HuH-7 (cell line): Measurements from ENCODE around the gene SLC16A10.
A peak's percentile ranks its signal among the peaks of the same experiment; 100 is the strongest.
"Not testable (repeated sequence)": the region's sequence is repeated elsewhere in the genome, so short reads cannot be mapped to it uniquely, and the experiment has no call there.

Source experiments
- DNase-seq: peaks from one replicate; pipeline ENCODE4 v3.0.0; 2011; ENCODE audit warnings: low spot score

Gene SLC16A10

GRCh38 chr6:111185954-111186353 lies 98.7 kb downstream of the SLC16A10 start:
- no peak for DNase-seq

GRCh38 chr6:111187874-111188273 lies 100.6 kb downstream of the SLC16A10 start:
- no peak for DNase-seq

- DNase-seq = not testable (repeated sequence)
These were observed 102.4 kb downstream of the SLC16A10 start for GRCh38 chr6:111189666-111190210.

GRCh38 chr6:111190637-111191036 lies 103.3 kb downstream of the SLC16A10 start:
- DNase-seq = no peak

GRCh38 chr6:111191136-111191535 lies 103.8 kb downstream of the SLC16A10 start:
- DNase-seq = not testable (repeated sequence)

- no peak for DNase-seq
These were observed 105.7 kb downstream of the SLC16A10 start for GRCh38 chr6:111192911-111193555.

- DNase-seq = no peak
These were observed 108.4 kb downstream of the SLC16A10 start for GRCh38 chr6:111195656-111196055.

- DNase-seq = no peak
These were observed 111.5 kb downstream of the SLC16A10 start for GRCh38 chr6:111198841-111199240.

GRCh38 chr6:111199935-111200334 lies 112.6 kb downstream of the SLC16A10 start:
- DNase-seq = no peak

GRCh38 chr6:111200350-111201243 lies 113.3 kb downstream of the SLC16A10 start:
- no peak for DNase-seq

- DNase-seq = no peak
These were observed 113.9 kb downstream of the SLC16A10 start for GRCh38 chr6:111201244-111201554.

GRCh38 chr6:111201764-111202163 lies 114.5 kb downstream of the SLC16A10 start:
- DNase-seq = no peak

GRCh38 chr6:111203539-111203938 lies 116.2 kb downstream of the SLC16A10 start:
- DNase-seq = not testable (repeated sequence)

GRCh38 chr6:111204305-111204704 lies 117.0 kb downstream of the SLC16A10 start:
- no peak for DNase-seq

GRCh38 chr6:111204881-111205280 lies 117.6 kb downstream of the SLC16A10 start:
- DNase-seq = no peak

- no peak for DNase-seq
These were observed 118.2 kb downstream of the SLC16A10 start for GRCh38 chr6:111205502-111205901.

GRCh38 chr6:111207141-111207858 lies 120.0 kb downstream of the SLC16A10 start:
- DNase-seq = no peak

GRCh38 chr6:111208933-111209332 lies 121.6 kb downstream of the SLC16A10 start:
- DNase-seq = no peak

- DNase-seq = peak; percentile 59
These were observed 123.0 kb downstream of the SLC16A10 start for GRCh38 chr6:111210194-111210728.

GRCh38 chr6:111211411-111212030 lies 124.2 kb downstream of the SLC16A10 start:
- DNase-seq = no peak

- DNase-seq = no peak
These were observed 125.3 kb downstream of the SLC16A10 start for GRCh38 chr6:111212625-111213024.

- DNase-seq = no peak
These were observed 127.8 kb downstream of the SLC16A10 start for GRCh38 chr6:111215131-111215530.
